ENCODE measurements around the gene FAM193B. TPM values are rescaled to one million over a fixed set of nuclear protein-coding genes. Genes with fewer than 3 reads are reported as not detected.

FAM193B gene
- total RNA-seq, 1 experiment from 2014 or later: 41.1 TPM

GRCh38 chr5:177527595-177527994 lies 26.8 kb downstream of the FAM193B start:
- intact Hi-C loops (cut with micrococcal nuclease): no loop called here
- ChIA-PET CTCF (no interaction called here), POLR2A (ENCODE audit: unreplicated experiment) (no interaction called here)
- Histone ChIP-seq H3K27me3 (ENCODE audit: low read length) (no peaks in the 10 kb centered on the region), H3K27ac (ENCODE audit: low read length) (no peak overlapping the region), H3K36me3 (ENCODE audit: low read depth, low read length) (peaks cover 10% of the 10 kb centered on the region; the same call in 1 of the 2 replicates), H2AFZ (ENCODE audit: low read length) (no peak overlapping the region), H3K4me1 (ENCODE audit: insufficient read depth, low read length) (peaks cover 11% of the 10 kb centered on the region), H4K20me1 (ENCODE audit: low read length) (no peaks in the 10 kb centered on the region), H3K4me2 (ENCODE audit: low read length) (no peak overlapping the region), H3K79me2 (ENCODE audit: low read length) (no peaks in the 10 kb centered on the region), H3K9me2 (replicated peaks; ENCODE audit: low read length) (no peaks in the 10 kb centered on the region), H3K4me3 (ENCODE audit: low read length) (no peak overlapping the region), H3K9me3 (ENCODE audit: low read length) (no peaks in the 10 kb centered on the region), H3K9ac (ENCODE audit: low read length) (no peak overlapping the region), H3F3A (ENCODE audit: low read length, unreplicated experiment) (no peaks in the 10 kb centered on the region)
- ATAC-seq (no peak), DNase-seq (no peak)
- BruUV-seq (replicated peaks): no TSS peak
- TF ChIP-seq CTCF (conservative IDR thresholded peaks at IDR 0.05; ENCODE audit: low read depth, low read length) (no peak), EZH2phosphoT487 (IDR thresholded peaks at IDR 0.05; ENCODE audit: borderline replicate concordance, low read length) (no peak), EZH2 (IDR thresholded peaks at IDR 0.05; ENCODE audit: low read length, unreplicated experiment) (no peak)

- Histone ChIP-seq H2AFZ (ENCODE audit: low read length) (no peak overlapping the region), H3K4me3 (ENCODE audit: low read length) (no peak overlapping the region), H3K36me3 (ENCODE audit: low read depth, low read length) (peaks cover 13% of the 10 kb centered on the region; the same call in 1 of the 2 replicates), H3K27me3 (ENCODE audit: low read length) (no peaks in the 10 kb centered on the region), H3K4me1 (ENCODE audit: insufficient read depth, low read length) (peaks cover 8% of the 10 kb centered on the region), H3F3A (ENCODE audit: low read length, unreplicated experiment) (no peaks in the 10 kb centered on the region), H3K9me3 (ENCODE audit: low read length) (no peaks in the 10 kb centered on the region), H3K27ac (ENCODE audit: low read length) (no peak overlapping the region), H4K20me1 (ENCODE audit: low read length) (no peaks in the 10 kb centered on the region), H3K9me2 (replicated peaks; ENCODE audit: low read length) (no peaks in the 10 kb centered on the region), H3K79me2 (ENCODE audit: low read length) (no peaks in the 10 kb centered on the region), H3K9ac (ENCODE audit: low read length) (no peak overlapping the region), H3K4me2 (ENCODE audit: low read length) (no peak overlapping the region)
- DNase-seq: no peak
- CTCF ChIA-PET: no interaction called here
- POLR2A ChIA-PET (ENCODE audit: unreplicated experiment): no interaction called here
- no peak for ATAC-seq
- intact Hi-C loops (cut with micrococcal nuclease): no loop called here
- no peak for TF ChIP-seq CTCF (conservative IDR thresholded peaks at IDR 0.05; ENCODE audit: low read depth, low read length)
- no peak for TF ChIP-seq EZH2phosphoT487 (IDR thresholded peaks at IDR 0.05; ENCODE audit: borderline replicate concordance, low read length)
- no peak for TF ChIP-seq EZH2 (IDR thresholded peaks at IDR 0.05; ENCODE audit: low read length, unreplicated experiment)
- BruUV-seq (replicated peaks): no TSS peak
Measured at GRCh38 chr5:177526791-177527190, 27.6 kb downstream of the FAM193B start.

- Histone ChIP-seq H3K79me2 (ENCODE audit: low read length) (no peaks in the 10 kb centered on the region), H2AFZ (ENCODE audit: low read length) (no peak overlapping the region), H3K4me3 (ENCODE audit: low read length) (no peak overlapping the region), H3K4me2 (ENCODE audit: low read length) (no peak overlapping the region), H3K9ac (ENCODE audit: low read length) (no peak overlapping the region), H3K27me3 (ENCODE audit: low read length) (no peaks in the 10 kb centered on the region), H3K36me3 (ENCODE audit: low read depth, low read length) (peaks cover 18% of the 10 kb centered on the region; the same call in 1 of the 2 replicates), H3K4me1 (ENCODE audit: insufficient read depth, low read length) (peaks cover 2% of the 10 kb centered on the region), H3K9me3 (ENCODE audit: low read length) (no peaks in the 10 kb centered on the region), H3K9me2 (replicated peaks; ENCODE audit: low read length) (no peaks in the 10 kb centered on the region), H4K20me1 (ENCODE audit: low read length) (no peaks in the 10 kb centered on the region), H3F3A (ENCODE audit: low read length, unreplicated experiment) (no peaks in the 10 kb centered on the region), H3K27ac (ENCODE audit: low read length) (no peak overlapping the region)
- no peak for DNase-seq
- BruUV-seq (replicated peaks): no TSS peak
- TF ChIP-seq EZH2 (IDR thresholded peaks at IDR 0.05; ENCODE audit: low read length, unreplicated experiment) (no peak), EZH2phosphoT487 (IDR thresholded peaks at IDR 0.05; ENCODE audit: borderline replicate concordance, low read length) (no peak), CTCF (conservative IDR thresholded peaks at IDR 0.05; ENCODE audit: low read depth, low read length) (no peak)
- no peak for ATAC-seq
- intact Hi-C loops (cut with micrococcal nuclease): no loop called here
- ChIA-PET POLR2A (ENCODE audit: unreplicated experiment) (no interaction called here), CTCF (no interaction called here)
Measured at GRCh38 chr5:177526191-177526590, 28.2 kb downstream of the FAM193B start.

All from PC-3 (cell line).